ENCODE results near the gene WNT3A.

DNA sequence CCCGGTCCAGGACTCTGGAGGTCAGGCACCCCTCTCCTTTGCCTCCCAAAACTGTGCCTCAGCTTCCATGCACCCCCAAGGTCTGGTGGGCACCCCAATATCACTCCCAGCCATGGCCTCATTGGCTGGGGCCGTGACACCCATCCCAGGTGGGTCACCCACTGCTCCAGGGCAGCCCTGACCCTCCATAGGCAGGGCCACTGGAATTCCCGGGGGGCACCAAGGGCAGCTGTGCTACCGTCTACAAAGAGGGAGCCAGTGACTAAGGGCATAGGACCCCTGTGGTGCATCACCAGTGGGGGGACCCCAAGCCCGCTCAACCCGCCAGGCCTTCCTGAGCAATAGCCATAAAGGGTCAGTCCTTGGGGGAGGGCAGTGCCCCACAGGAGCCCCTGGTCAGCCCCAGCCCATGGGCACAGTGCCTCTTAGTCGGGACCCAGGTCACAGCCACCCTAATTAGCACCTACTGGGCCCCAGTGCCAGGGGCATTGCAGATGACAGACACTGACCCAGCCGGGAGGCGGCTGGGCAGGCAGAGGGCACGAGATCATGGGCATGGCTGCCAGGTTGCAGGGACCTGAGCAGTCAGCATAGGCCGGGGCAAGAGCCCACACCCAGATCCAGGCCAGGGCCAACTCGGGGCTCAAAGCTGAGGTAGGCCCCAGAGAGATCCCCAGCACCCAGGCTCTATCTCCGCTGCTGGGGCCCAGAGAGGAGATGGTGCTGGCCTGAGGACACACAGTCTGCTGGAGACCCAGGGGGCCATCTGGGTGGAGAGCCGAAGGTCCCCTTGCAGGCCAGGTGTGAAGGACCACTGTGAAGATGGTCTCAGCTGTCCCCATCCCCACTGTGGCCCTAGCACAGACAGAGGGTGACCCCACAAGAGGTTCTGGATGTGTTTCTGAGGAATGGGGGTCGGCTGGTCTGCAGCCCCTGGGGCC is 56.7 kb downstream of the WNT3A start:
- TF ChIP-seq, protein P1, sequence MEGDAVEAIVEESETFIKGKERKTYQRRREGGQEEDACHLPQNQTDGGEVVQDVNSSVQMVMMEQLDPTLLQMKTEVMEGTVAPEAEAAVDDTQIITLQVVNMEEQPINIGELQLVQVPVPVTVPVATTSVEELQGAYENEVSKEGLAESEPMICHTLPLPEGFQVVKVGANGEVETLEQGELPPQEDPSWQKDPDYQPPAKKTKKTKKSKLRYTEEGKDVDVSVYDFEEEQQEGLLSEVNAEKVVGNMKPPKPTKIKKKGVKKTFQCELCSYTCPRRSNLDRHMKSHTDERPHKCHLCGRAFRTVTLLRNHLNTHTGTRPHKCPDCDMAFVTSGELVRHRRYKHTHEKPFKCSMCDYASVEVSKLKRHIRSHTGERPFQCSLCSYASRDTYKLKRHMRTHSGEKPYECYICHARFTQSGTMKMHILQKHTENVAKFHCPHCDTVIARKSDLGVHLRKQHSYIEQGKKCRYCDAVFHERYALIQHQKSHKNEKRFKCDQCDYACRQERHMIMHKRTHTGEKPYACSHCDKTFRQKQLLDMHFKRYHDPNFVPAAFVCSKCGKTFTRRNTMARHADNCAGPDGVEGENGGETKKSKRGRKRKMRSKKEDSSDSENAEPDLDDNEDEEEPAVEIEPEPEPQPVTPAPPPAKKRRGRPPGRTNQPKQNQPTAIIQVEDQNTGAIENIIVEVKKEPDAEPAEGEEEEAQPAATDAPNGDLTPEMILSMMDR (IDR thresholded peaks at IDR 0.05), result no peak
- no peak for TF ChIP-seq POLR2A (IDR thresholded peaks at IDR 0.05)
